Hypothalamus (tissue), 51 donors: ENCODE results near the gene SMG1.
"Not testable (repeated sequence)": the region's sequence is repeated elsewhere in the genome, so short reads cannot be mapped to it uniquely, and the experiment has no call there.

Experiments
- DNase-seq, 51 donors: peaks; one replicate each; lab custom pipeline; 2025; lab: John Stamatoyannopoulos, UW

The SMG1 gene

DNA sequence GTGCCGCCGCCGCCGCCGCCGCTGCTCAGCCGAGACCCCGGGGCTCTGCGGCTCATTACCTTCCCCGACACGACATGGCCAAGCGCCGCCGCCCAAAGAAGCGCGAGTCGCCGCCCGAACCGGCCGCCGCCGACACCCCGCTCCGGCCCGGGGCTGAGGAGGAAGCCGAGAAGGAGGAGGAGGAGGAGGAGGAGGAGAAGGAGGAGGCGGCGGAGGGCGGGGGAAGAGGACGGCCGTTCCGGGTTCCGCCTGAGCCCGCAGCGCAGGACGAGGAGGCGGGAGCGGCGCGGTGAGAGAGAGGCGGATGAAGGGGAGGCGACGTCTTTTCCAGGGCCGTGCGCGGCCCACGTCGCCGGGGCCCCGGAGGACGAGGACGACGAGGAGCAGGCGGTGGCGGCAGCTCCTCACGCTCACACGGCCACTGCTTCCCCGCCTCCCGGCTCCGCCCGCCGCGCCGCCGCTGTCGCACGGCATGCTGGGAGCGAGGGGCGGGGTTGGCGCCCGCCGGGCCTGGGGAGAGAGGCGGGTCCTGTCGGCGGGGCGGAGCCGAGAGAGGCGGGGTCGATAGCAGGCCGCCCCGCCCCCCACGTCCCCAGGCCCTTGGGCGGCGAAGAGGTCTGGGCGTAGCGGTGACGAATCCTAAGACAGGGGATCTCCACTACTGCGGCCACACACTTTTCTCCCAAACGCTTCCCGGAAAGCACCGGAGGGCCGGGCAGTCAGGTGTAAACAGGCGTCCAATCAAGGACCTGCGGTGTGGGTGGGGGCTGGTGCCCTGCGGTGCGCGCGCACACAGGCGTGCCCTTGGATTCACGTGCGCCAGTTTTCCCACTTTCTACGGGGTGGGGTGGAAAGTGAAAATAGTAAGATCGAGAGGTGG, at the start of gene SMG1:
SMG1 (minus strand) TSS at position 423 of the 880 bp plus-strand sequence; CDS start at position 56, 367 bp downstream.
- DNase-seq, result peak; percentile 53 to 98 (median 85)

DNA sequence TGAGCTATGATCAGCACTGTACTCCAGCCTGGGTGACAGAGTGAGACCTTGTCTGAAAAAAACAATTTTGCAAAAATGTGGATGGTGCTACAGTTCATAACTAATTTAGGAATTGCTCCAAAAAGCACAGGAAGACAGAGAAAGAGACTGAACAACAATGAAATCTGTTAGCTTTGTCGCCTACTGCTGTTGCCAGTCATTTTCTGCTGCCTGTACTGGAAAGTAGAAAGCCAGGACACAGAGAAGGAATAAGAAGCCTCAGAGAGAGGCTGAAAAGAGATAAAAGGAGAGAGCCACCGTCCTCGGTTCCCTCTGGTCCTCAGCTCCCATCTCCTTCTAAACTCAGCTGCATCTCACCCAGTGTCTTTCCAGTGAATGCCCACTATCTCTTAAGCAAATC, 48.9 kb upstream of the SMG1 start:
- DNase-seq, result no peak

DNA sequence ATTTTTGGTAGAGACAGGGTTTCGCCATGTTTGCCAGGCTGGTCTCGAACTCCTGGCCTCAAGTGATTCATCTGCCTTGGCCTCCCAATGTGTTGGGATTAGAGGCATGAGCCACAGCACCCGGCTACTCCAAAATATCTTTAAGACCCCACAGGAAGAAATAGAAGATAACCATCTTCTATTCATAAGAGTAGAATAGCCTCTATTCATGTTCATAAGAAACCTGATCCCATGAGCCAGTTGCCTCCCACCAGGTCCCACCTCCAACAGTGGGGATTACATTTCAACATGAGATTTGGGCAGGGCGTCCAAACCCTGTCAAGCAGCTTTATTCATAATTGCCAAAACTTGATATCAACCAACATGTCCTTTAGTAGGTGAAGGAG, 43.6 kb upstream of the SMG1 start:
- DNase-seq, result no peak

DNA sequence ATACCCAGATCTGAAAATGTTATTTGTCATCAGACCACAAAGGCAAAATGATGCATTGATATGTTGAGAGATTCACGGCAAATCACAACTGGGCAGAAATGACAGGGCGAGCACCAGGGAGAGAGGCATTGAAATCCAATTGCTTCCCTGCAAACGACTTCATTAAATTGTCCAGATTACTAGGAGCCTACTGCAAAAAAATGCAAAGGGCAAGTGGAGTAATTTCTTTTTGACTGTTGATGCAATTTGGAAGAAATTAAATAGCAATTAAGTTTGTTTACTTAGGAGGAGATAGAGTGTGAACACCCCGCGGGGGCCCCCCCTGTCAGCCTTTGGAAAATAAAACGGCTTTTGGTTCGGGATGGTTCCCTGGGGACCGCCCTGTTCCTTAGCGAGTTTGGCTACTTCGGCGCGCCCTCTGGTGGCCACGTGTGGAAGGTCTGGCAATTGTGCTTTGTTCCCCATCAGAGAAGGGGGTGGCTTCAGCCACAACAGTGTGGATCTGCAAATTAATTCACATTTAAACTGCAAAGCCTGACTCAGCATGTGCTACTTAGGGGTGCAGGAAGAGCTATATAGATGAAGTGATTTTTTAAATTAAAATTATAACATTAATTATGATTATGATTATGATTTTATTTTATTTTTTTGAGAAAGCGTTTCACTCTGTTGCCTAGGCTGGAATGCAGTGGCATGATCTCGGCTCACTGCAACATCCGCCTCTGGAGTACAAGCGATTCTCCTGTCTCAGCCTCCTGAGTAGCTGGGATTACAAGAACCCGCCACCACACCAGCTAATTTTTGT, 43.0 kb upstream of the SMG1 start:
- DNase-seq, result peak; percentile 12 to 91 (median 72)

DNA sequence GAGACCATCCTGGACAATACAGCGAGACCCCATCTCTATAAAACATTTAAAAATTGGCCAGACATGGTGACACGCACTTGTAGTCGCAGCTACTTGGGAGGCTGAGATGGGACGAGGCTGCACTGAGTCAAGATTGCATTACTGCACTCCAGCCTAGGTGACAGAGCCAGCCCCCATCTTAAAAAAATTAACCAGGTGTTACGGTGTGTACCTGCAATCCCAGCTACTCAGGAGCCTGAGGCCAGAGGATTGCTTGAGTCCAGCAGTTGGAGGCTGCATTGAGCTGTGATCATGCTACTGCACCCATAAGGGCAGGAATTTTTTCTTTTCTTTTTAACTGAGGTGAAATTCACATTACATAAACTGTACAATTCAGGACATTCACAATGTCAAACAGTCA, 40.6 kb upstream of the SMG1 start:
- DNase-seq, result no peak

DNA sequence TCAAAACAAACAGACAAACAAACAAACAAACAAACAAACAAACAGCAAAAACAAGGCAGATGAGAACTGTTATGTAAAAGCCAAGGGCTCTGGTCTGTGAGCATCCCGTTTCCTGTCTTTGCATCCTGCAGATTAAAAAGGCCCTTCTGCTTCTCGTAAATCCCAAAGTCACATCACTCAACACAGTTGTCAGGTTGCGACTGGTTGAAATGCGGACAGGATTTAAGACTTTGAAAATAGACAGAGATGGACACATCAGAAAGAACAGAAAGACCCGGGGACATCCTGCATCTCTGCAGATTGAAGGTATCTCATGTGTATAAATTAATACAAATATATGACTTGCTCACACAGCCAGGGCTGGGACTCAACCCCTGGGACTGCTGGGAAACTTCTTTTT, 39.3 kb upstream of the SMG1 start:
- DNase-seq, result no peak

GRCh38 chr16:18959031-18959505, 32.9 kb upstream of the SMG1 start:
- no peak for DNase-seq

DNA sequence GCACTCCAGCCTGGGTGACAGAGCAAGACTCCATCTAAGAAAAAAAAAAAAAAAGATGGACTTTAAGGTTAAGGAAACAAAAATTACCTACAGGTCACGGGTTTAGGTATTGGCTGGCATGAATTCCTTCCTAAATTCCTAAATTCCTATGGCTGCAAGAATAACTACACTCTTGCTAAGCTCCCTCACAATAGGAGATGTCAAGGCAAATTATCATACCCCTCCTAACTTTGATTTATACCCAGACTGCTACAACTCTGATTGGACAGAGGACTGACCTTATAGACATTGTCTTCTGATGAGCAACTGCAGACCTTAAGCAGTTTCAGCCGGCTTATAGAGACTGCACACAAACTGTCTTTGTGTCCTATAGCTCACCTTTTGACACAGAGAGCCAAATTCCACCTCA, 32.4 kb upstream of the SMG1 start:
- DNase-seq, result no peak

- not testable (repeated sequence) for DNase-seq
Measured at GRCh38 chr16:18956658-18957241, 30.5 kb upstream of the SMG1 start.

GRCh38 chr16:18955874-18956580, 29.8 kb upstream of the SMG1 start:
- DNase-seq, result not testable (repeated sequence)

GRCh38 chr16:18953547-18953946, 27.3 kb upstream of the SMG1 start:
- no peak for DNase-seq

DNA sequence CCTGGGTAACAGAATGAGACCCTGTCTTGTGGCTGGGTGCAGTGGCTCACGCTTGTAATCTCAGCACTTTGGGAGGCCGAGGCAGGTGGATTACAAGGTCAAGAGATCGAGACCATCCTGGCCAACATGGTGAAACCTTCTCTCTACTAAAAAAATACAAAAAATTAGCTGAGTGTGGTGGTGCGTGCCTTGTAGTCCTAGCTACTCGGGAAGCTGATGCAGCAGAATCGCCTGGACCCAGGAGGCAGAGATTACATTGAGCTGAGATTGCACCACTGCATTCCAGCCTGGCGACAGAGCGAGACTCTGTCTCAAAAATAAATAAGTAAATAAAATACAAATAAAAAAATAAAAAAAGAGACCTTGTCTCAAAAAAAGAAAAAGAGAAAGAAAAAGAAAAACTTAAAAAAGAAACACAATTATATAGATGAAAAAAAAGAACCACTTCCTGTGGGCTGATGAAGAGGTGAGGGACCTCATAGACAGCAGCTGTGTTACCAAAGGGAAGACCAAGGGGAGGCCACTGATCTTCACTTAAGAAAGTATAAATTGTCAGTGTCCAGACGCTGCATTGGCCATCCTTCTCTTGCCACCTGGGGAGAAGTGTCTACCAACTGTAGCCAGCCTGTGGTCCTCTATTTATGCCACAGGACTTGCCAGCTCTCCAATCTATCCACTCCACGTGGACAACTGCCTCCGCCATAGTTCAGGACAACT, 24.4 kb upstream of the SMG1 start:
- no peak for DNase-seq

DNA sequence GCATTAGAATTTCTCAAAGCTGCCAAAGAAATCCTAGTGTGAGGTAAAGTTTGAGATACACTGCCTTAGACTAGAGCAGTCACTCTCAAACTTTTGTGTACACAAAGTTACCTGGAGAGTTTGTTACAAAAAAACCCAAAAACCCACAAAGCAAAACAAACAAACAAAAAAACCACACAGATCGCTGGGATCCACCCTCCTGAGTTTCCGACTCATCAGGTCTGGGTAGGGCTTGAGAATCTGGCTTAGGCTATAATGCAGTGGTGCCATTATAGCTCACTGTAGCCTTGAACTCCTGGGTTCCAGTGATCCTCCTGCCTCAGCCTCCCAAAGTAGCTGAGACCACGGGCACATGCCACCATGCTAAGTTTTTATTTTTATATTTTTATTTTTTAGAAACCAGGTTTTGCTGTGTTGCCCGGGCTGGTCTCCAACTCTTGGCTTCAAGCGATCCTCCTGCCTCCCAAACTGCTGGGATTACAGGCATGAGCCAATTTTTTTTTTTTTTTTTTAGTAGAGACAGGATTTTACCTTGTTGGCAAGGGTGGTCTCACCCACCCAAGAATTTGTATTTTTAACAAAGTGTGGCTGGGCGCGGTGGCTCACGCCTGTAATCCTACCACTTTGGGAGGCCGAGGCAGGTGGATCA, 22.3 kb upstream of the SMG1 start:
- no peak for DNase-seq

DNA sequence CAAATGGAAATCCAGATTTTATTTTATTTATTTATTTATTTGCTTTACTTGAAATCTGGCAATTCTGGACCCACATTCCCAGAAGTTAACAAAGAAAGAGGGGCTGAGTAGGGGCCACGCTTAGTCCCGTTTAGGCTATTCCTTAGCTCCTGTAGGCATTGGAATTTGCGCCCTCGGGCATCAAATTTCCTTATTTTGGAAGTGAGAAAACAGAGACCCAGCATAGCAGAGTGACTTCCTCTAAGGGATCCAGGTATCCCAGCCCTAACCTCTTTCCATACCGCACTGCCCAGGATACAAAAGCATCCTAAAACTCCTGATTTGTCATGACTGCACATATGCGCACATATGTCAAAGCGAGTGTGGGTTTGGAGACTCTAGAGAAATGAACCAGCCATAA, 19.0 kb upstream of the SMG1 start:
- DNase-seq, result no peak

DNA sequence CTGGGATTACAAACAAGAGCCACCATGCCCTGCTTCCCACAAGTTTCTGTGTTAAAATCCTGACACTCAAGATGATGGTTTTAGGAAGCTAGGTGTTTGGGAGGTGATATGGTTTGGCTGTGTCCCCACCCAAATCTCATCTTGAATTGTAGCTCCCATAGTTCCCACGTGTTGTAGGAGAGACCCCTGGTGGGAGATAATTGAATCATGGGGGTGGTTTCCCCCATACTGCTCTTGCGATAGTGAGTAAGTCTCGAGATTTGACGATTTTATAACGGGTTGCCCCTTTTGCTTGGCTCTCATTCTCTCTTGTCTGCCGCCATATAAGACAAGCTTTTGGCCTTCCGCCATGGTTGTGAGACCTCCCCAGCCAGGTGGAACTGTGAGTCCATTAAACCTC, 17.2 kb upstream of the SMG1 start:
- no peak for DNase-seq

GRCh38 chr16:18942061-18942460, 15.9 kb upstream of the SMG1 start:
- no peak for DNase-seq

- no peak for DNase-seq
Measured at GRCh38 chr16:18941471-18941870, 15.3 kb upstream of the SMG1 start.

DNA sequence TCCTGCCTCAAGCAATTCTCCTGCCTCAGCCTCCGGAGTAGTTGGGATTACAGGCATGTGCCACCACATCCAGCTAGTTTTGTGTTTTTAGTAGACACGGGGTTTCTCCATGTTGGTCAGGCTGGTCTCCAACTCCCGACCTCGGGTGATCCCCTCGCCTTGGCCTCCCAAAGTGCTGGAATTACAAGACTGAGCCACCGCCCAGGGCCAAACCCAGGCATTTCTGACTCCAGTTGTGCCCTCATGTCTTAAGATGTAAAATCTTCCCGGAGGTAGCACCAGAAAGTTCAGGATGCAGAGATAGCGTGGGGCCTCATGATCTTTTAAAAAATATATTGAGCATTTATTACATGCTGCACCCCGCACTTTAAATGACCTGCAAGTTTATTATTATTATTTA, 12.8 kb upstream of the SMG1 start:
- DNase-seq, result no peak

DNA sequence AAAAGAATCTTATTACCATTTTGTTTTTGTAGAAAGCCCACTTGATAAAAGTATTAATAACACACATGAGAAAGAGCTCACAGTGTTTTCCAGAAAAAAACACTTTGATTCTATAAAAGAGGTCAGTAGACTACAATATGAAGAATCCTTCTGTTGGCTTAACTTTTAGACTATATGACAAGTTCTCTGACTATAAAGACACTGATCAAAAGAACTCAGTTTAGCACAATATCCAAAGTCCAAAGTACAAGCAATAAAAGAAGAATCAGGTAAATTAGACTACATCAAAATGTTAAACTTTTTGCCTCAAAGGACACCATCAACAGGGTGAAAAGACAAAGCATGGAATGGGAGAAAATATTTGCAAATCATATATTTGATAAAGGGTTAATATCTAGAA, 11.2 kb upstream of the SMG1 start:
- DNase-seq, result no peak
